GM20431 (cell line): Measurements from ENCODE around the gene DTD1.

Experiments used
- in situ Hi-C: fragments of 300-500 bp; cut with MseI, MboI; formaldehyde crosslinking; loops from one replicate; pipeline ENCODE4 v1.15.0; 2020; ENCODE audit warnings: low sequenced_read_pairs; ENCODE audit not compliant: unreplicated experiment

The DTD1 gene

GRCh38 chr20:18694071-18694470, 106.2 kb downstream of the DTD1 start:
- in situ Hi-C loops: no loop called here

- in situ Hi-C loops: no loop called here
Observed at GRCh38 chr20:18695175-18695574, 107.3 kb downstream of the DTD1 start.

- in situ Hi-C loops: no loop called here
Observed at GRCh38 chr20:18698735-18699380, 111.0 kb downstream of the DTD1 start.

GRCh38 chr20:18701969-18702368, 114.1 kb downstream of the DTD1 start:
- in situ Hi-C loops: no loop called here

GRCh38 chr20:18702736-18703135, 114.9 kb downstream of the DTD1 start:
- in situ Hi-C loops: no loop called here

- in situ Hi-C loops: no loop called here
Observed at GRCh38 chr20:18705490-18705889, 117.6 kb downstream of the DTD1 start.

GRCh38 chr20:18705910-18706309, 118.1 kb downstream of the DTD1 start:
- in situ Hi-C loops: no loop called here

- in situ Hi-C loops: no loop called here
Observed at GRCh38 chr20:18712131-18712530, 124.3 kb downstream of the DTD1 start.

- in situ Hi-C loops: no loop called here
Observed at GRCh38 chr20:18712882-18713281, 125.0 kb downstream of the DTD1 start.

- in situ Hi-C loops: no loop called here
Observed at GRCh38 chr20:18715564-18715963, 127.7 kb downstream of the DTD1 start.

- in situ Hi-C loops: no loop called here
Observed at GRCh38 chr20:18717062-18717461, 129.2 kb downstream of the DTD1 start.

GRCh38 chr20:18718129-18718528, 130.3 kb downstream of the DTD1 start:
- in situ Hi-C loops: no loop called here

GRCh38 chr20:18719426-18719825, 131.6 kb downstream of the DTD1 start:
- in situ Hi-C loops: no loop called here

GRCh38 chr20:18721551-18722115, 133.8 kb downstream of the DTD1 start:
- in situ Hi-C loops: no loop called here

GRCh38 chr20:18722371-18722770, 134.5 kb downstream of the DTD1 start:
- in situ Hi-C loops: no loop called here

GRCh38 chr20:18724077-18724476, 136.2 kb downstream of the DTD1 start:
- in situ Hi-C loops: no loop called here

GRCh38 chr20:18724788-18725464, 137.1 kb downstream of the DTD1 start:
- in situ Hi-C loops: no loop called here

GRCh38 chr20:18727032-18727508, 139.2 kb downstream of the DTD1 start:
- in situ Hi-C loops: no loop called here

GRCh38 chr20:18728165-18728869, 140.5 kb downstream of the DTD1 start:
- in situ Hi-C loops: no loop called here

- in situ Hi-C loops: no loop called here
Observed at GRCh38 chr20:18728870-18729224, 141.0 kb downstream of the DTD1 start.

GRCh38 chr20:18729231-18729825, 141.5 kb downstream of the DTD1 start:
- in situ Hi-C loops: no loop called here
